DMS79 (cell line): ENCODE data around the gene ATAD3B.
A peak's percentile ranks its signal among the peaks of the same experiment; 100 is the strongest.
"Not testable (repeated sequence)": the region's sequence is repeated elsewhere in the genome, so short reads cannot be mapped to it uniquely, and the experiment has no call there.

Source experiments
- DNase-seq: peaks from one replicate; lab custom pipeline; 2025; lab: John Stamatoyannopoulos, UW

Gene ATAD3B

DNA sequence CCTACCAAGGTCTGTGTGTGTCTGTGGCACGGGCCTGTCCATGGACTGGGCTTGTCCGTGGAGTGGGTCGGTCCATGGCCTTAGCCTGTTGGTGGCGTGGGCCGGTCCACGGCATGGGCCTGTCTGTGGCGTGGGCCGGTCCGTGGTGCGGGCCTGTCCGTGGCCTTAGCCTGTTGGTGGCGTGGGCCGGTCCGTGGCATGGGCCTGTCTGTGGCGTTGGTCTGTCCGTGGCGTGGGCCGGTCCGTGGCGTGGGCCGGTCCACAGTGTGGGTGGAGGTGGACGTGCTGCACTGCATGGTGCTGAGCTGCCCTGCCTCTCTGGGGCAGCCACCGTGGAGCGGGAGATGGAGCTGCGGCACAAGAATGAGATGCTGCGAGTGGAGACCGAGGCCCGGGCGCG lies 10.2 kb downstream of the ATAD3B start:
- not testable (repeated sequence) for DNase-seq

DNA sequence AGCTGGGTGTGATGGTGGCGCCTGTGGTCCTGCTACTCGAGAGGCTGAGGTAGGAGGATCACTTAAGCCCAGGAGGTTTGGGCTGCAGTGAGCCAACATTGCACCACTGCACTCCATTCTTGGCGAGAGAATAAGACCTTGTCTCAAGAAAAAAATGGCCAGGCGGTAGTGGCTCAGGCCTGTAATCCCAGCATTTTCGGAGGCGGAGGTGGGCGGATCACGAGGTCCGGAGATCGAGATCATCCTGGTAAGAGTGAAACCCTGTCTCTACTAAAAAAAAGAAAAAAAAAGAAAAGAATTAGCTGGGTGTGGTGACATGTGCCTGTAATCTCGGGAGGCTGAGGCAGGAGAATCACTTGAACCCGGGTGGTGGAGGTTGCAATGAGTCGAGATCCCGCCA lies 11.3 kb downstream of the ATAD3B start:
- DNase-seq, result no peak

DNA sequence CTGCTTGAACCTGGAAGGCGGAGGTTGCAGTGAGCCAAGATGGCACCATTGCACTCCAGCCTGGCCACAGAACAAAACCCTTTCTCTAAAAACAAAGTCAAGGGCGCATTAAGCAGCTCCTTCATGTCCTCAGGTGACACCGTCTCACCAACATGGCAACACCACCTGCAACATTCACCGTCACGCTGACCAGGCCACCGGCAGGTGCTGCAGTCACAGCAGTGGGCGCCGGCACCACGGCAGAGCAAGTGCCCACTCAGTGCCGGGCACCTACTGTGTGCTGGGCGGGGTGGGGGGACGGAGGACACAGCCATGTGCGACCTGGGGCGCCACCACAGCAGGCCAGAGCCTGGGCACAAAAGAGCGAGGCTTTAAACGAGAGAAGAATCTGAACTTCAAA lies 12.1 kb downstream of the ATAD3B start:
- DNase-seq, result no peak

DNA sequence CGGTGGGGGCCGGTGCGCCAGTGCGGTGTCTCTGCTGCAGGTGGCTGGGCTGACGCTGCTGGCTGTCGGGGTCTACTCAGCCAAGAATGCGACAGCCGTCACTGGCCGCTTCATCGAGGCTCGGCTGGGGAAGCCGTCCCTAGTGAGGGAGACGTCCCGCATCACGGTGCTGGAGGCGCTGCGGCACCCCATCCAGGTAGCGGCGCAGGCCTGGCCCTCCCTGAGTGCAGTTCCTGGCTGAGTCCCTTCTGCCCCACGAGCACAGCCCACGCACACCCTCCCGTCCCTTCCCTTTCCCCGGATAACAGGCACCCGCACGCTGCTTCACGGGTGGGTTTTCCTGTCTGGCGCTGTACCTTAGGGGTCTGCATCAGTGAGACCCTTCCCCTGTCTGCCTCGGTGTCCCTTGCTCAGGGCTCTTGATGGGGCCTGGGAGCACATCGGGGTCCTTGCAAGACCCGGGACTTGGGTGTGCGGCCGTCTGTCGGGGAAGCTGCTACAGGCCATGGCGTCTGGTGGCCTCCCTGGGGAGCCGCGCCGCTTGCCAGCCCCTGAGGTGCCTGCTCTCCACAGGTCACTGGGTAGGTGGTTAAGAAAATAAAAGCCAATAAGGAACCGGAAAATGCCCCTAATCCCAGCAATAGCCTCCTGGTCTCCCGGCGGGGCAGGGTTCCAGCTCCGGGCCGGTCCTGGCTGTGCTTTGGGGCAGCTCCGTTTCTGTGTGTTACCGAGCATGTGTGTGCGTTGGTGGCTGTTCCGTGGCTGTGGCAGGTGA lies 13.6 kb downstream of the ATAD3B start:
- not testable (repeated sequence) for DNase-seq

DNA sequence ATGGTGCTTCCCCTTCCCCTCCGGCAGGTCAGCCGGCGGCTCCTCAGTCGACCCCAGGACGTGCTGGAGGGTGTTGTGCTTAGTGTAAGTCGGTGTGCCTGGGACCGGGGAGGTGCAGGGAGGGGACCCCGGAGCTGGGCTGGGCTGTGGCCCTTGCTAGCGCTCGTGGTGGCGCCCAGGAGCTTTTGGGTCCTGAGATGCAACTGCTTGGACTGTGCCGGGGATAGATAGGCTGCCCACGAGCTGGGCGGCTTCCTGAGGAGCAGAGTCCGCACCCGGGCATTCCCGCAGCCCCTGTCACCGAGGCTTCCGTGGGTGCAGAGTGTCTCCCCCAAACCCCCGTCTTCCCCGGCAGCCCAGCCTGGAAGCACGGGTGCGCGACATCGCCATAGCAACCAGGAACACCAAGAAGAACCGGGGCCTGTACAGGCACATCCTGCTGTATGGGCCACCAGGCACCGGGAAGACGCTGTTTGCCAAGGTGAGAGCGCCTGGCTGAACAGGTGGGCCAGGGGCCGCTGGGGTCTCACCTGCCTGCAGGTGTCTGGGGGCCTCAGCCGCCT lies 14.3 kb downstream of the ATAD3B start:
- peak; percentile 15 for DNase-seq

DNA sequence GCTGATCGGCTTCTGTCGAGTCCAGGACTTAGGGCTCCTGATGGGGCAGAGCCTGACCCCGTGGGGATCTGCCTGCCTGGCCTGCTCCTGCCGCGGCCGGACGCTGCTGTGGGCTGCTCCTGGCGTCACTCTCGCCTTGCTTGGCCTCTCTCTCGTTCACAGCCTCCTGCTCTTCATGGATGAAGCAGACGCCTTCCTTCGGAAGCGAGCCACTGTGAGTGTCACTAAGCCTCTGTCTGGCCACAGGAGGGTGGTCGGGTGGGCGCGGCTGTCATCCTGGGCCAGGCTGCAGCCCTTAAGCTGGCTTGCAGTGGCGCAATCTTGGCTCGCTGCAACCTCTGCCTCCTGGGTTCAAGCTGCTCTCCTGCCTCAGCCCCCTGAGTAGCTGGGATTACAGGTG lies 16.1 kb downstream of the ATAD3B start:
- no peak for DNase-seq

DNA sequence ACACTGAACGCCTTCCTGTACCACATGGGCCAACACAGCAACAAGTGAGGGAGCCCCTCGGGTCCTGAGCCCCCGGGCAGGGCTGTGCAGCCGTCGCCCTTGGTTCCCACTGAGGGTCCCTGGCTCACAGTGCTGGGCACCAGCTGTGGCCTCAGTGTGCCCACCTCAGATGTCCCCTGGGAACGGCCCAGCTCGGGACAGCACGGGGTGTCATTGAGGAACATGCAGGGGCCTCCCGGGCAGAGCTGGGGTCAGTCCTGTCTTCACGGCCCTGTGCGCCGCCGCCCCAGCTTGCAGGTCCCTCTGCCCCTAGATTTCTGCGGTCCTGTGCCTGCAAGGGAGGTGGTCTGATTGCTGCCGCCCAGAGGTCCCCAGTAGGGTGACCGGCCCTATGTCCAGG lies 17.7 kb downstream of the ATAD3B start:
- DNase-seq, result no peak

DNA sequence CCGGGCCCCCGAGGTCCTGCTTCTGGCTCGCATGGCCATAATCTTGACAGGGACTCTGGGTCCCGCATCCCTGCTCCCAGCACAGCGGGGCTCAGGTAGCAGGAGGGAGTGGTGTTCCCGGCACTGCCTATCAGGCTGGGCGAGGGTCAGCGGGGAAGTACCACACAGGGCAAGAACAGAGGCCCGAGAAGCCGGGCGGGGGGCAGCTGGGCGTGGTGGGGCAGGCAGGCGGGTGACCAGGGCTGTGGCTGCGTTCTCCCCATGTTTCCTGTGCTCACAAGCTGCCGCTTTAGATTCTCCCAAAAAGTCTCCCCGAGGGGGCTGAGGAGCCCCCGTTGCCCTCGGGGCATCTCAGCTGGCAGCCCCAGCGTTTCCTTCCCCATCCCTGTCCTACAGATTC lies 18.3 kb downstream of the ATAD3B start:
- DNase-seq, result no peak

DNA sequence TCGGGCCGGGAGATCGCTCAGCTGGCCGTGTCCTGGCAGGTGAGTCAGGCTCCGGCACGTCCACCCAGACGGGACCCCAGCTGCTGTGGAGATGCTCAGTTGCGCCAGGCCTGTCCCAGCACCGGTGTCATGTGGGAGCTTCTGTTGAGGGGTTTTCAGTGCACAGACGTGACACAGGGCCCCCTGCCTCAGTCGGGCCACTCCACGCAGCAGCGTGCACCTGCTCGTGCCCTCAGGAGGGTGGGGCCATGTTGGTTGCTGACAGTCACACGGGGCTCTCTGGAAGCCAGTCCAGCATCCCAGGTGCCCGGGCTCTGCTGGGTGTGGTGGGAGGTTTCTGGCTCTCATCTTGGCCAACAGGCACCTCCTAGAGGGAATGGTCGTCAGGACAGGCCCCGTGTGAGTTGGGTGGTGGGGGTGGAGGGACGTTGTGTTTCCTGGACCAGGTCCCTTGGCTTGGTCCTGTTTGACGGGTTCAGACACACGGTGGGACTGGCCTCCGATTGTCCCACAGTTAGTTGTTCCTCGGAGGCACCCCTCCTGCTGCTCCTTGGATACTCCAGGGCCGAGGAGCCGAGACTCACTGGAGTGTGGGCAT lies 19.2 kb downstream of the ATAD3B start:
- no peak for DNase-seq

DNA sequence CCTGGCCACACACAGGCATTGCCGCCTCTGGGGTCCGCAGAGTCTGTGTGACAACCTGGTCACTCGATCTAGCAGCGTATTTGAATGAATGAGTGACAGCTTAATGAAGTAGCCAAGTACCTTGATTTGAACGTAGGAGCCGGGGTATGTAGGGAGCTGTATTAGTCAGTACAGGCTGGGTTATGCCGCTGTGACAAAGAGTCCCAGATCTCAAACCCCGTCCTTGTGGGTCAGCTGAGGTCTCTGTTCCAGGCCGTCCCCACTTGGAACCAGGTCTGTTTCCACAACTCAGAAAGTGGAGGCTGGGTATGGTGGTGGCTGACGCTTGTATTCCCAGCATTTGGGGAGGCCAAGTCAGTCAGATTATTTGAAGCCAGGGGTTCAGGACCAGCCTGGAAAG lies 20.0 kb downstream of the ATAD3B start:
- no peak for DNase-seq

DNA sequence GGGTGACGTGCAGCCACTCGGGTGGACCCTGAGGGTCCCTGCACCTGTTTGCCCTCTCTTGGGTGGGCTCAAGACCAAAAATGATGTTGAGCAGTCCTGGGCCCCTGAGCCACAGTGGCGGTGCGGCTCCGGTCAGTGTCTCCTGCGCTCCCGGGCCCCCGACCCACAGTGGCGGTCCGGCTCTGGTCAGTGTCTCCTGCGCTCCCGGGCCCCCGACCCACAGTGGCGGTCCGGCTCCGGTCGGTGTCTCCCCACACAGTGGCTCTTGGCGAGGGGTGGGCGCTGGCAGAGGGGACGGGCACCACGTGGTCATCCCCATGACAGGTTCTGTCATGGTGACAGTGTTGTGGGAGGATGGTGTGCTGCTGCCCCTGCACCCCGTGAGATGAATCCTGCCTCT lies 22.7 kb downstream of the ATAD3B start:
- DNase-seq, result not testable (repeated sequence)

DNA sequence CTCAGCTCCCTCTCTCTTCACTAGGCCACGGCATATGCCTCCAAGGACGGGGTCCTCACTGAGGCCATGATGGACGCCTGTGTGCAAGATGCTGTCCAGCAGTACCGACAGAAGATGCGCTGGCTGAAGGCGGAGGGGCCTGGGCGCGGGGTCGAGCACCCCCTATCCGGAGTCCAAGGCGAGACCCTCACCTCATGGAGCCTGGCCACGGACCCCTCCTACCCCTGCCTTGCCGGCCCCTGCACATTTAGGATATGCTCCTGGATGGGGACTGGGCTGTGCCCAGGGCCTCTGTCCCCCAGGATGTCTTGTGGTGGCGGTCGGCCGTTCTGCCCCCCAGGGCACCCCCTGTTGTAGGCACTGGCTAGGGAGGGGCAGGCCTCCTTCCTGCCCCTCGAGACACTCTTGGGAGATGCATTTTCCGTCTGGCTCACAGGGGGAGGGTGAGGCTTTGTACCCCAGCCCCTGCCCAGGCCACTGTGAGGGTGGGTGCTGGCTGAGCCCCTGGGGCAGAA lies 24.0 kb downstream of the ATAD3B start:
- DNase-seq, result not testable (repeated sequence)

DNA sequence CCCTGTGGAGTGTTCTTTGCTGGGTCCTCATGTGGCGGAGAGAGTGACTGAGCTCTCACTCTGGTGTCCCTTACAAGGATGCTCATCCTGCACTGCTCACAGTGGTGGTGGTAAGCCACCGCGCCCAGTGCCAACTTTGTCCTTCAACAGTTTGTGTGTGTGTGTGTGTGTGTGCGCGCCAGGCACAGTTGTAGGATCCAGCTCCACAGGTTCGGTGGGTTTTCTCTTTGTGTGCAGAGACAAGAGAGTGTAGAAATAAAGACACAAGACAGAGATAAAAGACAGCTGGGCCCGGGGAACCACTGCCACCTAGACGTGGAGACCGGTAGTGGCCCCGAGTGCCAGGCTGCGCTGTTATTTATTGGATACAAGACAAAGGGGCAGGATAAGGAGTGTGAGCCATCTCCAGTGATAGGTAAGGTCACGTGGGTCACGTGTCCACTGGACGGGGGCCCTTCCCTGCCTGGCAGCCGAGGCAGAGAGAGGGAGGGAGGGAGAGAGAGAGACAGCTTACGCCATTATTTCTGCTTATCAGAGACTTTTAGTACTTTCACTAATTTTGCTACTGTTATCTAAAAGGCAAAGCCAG lies 33.3 kb downstream of the ATAD3B start:
- peak; percentile 86 for DNase-seq

DNA sequence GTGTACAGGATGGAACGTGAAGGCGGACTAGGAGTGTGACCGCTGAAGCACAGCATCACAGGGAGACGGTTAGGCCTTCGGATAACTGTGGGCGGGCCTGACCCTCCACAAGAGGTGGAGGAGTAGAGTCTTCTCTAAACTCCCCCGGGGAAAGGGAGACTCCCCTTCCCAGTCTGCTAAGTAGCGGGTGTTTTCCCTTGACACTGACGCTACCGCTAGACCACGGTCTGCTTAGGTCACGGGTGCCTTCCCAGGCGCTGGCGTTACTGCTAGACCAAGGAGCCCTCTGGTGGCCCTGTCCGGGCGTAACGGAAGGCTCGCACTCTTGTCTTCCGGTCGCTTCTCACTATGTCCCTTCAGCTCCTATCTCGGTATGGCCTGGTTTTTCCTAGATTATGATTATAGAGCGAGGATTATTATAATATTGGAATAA lies 33.8 kb downstream of the ATAD3B start:
- DNase-seq, result peak; percentile 3

DNA sequence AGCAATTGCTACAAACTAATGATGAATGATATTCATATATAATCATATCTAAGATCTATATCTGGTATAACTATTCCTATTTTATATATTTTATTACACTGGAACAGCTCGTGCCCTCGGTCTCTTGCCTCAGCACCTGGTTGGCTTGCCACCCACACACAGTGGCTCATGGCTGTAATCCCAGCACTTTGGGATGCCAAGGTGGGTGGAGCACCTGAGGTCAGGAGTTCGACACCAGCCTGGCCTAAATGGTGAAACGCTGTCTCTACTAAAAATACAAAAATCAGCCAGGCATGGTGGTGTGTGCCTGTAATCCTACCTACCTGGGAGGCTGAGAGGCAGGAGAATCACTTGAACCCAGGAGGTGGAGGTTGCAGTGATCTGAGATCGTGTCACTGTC lies 34.2 kb downstream of the ATAD3B start:
- not testable (repeated sequence) for DNase-seq

DNA sequence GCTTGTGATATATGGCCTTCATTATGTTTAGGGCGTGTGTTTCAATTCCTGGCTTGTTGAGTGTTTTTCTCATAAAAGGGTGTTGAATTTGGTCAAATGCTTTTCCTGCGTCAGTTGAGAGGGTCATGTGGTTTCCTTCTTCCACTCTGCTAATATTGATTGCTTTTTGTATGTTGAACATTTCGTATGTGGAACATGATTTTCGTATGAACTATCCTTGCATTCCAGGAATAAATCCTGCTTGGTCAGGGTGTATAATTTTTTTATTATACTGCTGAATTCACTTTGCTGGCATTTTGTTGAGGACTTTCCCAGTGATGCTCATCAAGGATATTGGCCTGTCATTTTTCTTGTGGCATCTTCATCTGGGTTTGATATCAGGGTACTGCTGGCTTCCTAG lies 35.7 kb downstream of the ATAD3B start:
- no peak for DNase-seq

DNA sequence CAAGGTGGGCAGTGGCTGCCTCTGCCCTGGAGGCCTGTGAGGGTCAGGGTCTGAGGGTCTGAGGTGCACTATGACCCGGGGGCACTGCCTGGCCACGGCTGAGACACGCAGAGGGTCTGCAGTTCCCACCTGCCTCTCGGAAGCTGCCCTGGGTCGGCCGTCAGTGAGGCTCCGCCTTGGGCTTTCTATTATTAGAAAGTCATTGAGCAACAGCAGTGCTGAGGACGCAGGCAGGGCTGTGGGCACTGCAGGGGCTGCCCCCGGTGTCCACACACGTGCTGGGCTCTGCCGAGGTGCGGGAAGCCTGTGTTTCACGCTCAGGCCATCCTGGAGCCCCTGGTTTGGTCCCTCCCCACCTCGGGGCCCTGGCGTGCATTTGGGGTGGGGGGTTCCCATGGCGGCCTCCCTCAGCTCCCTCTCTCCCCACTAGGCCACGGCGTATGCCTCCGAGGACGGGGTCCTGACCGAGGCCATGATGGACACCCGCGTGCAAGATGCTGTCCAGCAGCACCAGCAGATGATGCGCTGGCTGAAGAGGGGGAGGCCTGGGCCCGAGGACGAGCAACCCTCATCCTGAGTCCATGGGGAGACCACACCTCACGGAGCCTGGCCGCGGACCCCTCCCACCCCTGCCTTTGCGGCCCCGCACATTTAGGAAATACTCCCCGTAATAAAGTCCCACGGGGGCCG lies 37.4 kb downstream of the ATAD3B start:
- DNase-seq, result not testable (repeated sequence)

DNA sequence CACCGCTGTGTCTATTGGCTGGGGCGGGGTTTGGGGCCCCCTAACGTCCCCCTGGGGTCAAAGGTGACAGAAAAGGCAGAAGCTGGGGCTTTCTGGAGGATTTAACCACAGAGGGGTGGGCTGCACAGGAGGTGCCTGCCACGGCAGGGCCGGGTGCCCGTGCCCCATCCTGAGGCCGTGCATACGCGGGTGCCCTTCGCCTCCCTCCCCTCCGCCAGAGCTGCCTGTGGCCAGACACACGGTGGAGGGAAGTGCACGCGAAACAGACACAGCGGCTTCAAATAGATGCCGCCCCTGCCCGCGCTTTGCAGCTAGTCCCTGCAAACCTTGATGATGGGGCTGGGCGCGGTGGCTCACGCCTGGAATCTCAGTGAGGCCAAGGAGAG lies 37.9 kb downstream of the ATAD3B start:
- DNase-seq, result not testable (repeated sequence)

DNA sequence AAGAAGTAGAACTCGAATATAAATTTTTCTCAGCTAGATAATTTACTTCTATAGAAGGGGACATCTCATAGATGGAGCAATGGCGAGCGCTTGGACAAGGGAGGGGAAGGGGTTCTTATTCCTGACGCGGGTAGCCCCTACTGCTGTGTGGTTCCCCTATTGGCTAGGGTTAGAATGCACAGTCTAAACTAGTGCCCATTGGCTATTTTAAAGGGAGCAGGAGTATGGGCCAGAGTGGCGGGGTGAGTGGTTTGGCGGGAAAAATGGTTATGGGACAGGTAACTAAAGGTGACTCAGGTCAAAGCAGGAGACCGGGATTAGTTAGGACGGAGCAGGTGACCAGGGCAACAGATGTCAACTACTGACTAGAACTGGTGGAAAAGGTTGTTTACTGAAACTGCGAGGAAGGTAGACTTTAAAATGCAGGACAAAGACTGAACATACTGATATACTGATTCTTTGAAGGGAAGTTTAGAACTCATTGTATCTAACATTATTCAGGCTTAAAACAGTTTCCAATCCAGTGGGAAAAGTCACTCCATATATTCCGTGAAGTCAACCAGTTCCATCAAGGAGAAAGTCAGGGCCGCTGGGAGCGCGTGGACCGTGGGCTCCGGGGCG lies 39.5 kb downstream of the ATAD3B start:
- no peak for DNase-seq

DNA sequence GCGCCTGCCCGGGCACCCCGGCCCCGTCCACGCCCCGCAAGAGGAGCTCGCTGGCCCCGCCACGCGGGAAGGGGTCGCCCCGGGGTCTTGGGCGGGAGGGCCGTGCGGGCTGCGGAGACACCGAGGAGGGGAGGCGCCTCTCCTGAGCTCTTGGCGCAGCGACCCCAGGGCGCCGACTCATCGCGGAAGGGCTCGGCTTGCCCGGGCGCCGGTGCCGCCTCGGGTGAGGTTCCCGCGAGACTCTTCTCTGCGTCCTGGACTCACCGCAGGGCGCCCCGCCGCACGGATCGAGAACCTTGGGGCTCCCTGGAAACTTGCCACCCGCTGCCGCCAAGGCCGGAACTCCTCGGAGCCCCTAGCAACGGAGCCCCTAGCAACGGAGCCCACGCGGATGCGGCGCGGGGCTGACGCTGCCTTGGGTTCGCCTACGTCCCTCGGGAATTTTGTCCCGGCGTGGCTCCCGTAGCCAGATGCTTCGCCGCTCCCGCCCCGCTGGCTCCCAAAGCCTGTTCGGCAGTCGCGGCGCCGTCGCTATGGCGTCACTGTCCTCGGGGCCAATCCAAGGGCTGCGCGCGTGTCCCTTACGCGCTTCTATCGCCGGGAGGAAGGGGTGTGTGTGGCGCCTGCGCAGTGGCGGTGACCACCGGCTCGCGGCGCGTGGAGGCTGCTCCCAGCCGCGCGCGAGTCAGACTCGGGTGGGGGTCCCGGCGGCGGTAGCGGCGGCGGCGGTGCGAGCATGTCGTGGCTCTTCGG lies 40.1 kb downstream of the ATAD3B start, which contains the start of gene ATAD3A:
Gene ATAD3A (plus strand): TSS at position 630 of the 753 bp plus-strand sequence. CDS start 107 bp downstream, at position 737.
- peak; percentile 92 for DNase-seq

DNA sequence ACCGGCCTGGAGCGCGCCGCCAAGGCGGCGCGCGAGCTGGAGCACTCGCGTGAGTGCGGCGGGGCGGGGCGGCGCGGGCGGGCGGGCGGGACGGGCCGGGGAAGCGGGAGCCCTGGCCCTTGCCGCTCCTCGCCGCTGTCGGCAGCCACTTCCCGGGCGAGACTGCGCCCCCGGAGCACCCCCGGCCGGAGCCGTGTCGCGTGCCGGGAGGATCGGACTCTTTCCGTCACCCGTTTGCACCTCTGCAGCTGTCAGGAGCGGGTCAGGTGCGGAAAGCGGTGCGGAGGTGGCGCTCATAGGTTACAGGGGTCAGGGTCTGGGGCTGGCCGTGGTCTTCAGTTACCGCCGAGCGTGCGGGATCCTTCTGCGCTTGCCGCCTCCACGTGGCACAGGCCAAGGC lies 40.9 kb downstream of the ATAD3B start:
- not testable (repeated sequence) for DNase-seq
